ENCODE data around the gene KCNJ11.

KCNJ11 gene

DNA sequence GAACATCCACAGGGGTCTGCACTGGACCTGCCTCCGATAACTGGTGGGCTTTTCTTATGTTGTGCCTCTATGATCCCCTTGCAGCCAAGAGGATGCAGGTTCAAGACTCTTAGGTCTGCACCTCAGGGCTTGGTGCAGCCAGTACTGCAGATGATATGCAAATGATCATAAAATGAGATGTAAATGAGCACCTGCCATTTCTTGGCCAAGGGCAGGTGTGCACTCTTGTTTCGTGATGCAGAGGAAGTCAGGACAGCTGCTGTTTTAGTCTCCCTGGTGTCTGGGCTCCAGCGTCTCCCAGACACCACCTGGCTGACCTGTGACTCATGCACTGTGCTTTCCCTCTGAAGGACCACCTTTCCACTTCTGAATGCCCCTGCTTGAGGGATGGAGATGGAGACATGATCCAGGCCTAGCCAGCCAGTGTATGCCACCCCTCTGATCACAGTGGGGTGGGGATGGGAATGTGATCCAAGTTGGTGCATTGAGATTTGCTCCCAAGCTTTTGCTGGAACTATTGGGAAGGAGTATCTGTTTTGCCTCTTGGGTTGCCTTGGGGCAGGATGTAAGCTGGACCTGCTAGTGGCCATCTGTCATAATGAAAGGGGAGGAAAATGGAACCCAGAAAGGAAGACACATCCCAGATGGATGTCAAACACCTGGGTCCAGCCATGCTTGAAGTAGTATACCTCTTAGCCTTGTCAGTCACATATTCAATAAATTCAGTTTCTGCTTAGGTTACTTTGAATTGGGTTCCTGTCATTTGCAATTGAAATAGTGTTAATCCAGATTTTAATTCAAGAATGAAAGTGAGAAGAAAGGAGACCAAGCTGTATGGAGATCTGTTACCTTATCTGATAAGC, 3.3 kb upstream of the KCNJ11 start:
- no peak for DNase-seq (ENCODE audit: low read depth in 2 of 2)

DNA sequence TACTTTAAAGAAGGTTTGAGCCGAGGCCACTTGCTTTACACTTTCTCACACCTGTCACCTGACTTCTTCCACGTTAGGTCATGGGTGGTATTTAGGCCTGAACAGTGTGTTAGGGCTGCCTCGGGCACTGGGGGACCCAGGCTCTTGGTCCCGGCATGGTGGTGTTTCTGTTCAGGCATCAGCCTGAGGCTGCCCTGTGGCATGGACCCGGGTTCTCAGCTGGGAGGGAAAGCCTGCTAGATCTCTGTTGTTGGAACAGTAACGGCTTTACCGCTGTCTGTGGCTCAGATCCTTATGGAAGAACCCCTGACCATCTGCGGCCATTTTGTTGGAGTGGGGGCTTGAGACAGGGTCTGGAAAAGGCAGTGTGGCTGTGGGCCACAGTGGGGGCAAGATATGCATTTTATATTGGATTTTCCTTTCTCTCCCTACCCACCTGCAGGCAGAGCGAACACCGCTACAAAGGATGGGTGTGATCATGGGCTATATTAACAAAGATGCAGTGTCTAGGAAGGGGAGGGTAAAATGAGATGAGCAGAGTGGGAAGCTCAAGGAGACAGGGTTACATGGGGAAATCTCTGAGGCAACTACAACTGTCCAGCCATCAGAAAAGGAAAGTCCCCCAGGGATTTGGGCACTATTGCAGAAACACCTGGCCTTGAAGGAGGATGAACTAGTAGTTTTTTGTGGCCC, 1.6 kb upstream of the KCNJ11 start:
- DNase-seq (ENCODE audit: low read depth in 2 of 2), result no peak

DNA sequence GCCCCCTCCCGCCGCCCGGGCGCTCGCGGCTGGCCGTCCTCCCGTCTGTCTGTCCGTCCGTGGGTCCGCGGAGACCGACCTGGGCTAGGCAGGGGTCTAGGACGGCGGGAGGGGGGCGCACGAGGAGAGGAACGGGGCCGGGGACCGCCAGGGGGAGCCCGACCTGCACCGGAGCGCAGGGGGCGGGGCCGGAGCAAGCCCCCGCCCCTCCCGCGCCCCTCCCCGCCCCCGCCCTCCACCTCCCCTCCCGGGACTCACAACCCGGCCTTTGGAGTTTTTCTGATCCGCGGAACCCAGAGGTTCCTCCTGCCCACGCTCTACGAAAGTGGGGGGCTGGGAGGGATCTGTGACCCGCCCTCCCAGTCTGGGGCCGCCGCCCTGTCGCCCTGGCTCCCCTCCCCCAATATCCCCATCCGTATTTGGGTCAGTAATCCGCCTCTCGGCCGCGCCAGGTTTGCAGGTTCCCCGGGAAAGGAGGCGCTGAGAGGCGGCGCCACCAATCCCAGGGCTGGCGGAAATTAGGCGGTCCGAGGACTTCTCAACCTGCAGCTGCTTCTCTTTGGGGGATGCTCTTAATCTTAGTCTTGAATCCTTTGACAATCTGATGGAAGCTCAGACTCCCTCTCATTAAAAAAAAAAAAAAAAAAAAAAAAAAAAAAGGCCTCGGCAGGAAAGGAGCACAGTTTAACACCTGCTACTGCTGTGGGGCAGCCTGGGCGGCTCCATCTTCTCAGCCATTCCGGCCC, 925 bp upstream of the KCNJ11 start:
- DNase-seq (ENCODE audit: low read depth in 2 of 2), result peak; percentile 55 to 64

DNA sequence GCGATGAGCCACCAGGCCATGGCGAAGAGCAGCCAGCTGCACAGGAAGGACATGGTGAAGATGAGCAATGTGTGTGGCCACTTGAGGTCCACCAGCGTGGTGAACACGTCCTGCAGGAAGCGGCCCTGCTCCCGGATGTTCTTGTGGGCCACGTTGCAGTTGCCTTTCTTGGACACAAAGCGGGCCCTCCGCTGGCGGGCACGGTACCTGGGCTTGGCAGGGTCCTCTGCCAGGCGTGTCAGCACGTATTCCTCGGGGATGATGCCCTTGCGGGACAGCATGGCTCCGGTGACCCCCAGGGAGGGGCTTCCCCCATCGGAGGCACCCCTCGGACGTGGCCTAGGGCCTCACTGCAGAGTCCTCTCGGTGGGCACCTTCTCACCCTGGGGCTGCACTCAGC, 648 bp downstream of the KCNJ11 start:
- DNase-seq (ENCODE audit: low read depth in 2 of 2), result no peak

DNA sequence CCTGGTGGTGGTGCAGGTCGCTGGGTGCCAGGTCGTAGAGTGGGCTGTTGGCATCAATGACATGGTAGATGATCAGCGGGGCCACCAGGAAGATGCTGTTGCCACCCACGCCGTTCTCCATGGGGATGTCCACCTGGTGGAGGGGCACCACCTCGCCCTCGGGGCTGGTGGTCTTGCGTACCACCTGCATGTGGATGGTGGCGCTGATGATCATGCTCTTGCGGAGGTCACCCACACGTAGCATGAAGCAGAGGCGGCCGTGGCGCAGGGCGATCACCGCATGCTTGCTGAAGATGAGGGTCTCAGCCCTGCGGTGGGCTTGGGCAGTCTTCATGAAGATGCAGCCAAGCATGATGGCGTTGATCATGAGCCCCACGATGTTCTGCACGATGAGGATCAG, 1.2 kb downstream of the KCNJ11 start:
- DNase-seq (ENCODE audit: low read depth in 2 of 2), result no peak

DNA sequence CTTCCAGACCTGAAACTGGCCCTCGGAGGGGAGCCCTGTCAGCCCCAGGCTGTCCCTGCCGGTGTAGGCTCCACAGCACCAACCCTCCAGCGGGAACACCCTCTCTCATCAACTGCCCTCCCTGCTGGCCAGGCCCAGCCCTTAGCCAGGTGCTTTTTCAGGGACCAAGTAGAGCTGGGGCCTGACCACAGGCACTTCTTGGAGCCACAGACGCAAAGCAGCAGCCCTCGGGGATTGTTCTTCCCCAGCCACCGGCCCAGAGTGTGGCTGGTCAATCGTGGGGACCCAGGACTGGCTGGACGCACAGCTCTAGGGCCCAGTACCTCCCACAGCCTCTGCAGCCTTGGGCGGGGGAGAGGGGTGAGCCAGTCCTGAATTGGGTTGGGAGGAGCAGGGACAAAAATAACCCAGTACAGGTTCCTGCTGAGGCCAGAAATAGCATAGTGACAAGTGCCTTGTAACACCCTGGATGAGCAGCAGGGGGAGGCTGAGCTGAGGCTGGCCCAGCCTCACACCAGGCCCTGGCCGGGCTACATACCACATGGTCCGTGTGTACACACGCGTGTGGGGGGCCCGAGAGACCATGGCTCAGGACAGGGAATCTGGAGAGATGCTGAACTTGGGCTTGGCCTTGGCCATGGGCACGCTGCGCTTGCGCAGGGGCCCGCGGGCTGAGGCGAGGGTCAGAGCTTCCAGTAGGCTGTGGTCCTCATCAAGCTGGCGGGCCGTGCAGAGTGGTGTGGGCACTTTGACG, 2.0 kb downstream of the KCNJ11 start:
- DNase-seq (ENCODE audit: low read depth in 2 of 2), result no peak

DNA sequence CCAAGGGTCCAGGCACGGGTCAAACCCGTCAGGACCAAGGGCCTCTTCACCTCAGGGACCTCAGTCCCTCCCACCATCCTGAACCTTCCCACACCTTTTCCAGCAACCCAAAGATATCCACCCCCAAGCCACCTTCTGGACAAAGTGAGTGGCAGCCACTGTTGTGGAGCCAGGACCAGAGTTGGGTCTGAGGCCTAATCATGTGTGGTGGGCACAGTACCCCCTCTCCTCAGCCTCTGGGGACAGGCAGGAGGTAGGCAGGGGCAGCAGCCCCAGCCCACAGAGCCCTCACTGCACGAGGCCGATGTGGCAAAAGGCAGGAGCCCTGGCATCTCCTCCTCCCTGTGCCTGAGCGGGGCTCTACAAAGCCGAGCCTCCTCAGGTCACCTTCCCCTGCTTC, 2.5 kb downstream of the KCNJ11 start:
- no peak for DNase-seq (ENCODE audit: low read depth in 2 of 2)

DNA sequence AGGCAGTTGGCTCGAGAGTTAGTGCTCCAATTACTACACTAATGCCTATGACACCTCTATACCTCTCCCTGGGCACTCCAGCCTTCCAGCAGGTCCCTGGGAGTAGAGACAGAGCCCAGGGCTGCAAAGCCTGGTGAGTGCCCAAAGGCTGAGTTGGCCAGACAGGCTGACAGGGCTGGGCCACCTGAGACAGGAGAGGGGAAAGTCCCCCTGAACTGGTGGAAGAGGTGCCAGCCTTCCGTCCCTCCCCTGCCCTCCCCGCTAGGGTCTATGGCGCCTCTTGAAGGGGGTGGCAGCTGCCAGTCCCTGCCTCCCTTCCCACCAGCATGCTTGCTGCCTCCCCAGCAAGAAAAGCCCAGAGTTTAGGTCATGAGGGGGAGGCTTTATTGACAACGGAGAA, 3.0 kb downstream of the KCNJ11 start:
- DNase-seq (ENCODE audit: low read depth in 2 of 2), result no peak

DNA sequence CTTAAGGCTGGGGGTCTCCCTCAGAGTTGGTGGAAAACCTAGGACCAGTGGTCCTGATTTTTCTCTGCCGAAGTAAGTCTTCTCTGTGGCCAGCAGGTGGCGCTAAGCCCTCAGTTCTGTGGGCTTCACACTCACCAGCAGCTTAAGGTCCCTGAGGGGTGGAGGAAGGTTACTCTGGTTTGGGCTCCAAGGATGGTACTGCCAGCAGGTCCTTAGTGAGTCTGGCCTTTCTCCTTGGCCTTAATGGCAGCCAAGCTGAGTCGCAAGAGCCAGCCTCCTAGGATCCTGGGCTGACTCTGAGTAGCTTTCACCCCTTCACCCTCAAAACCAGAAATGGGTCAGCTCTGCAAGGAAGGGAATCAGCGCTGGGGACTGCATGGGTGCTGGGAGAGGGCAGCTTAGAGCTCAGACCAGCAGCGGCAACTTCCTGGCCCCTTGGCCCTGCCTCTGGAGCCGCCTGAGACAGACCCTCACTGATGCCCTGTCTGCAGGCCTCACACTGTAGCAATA, 4.4 kb downstream of the KCNJ11 start:
- DNase-seq (ENCODE audit: low read depth in 2 of 2), result peak; percentile 39 to 56

DNA sequence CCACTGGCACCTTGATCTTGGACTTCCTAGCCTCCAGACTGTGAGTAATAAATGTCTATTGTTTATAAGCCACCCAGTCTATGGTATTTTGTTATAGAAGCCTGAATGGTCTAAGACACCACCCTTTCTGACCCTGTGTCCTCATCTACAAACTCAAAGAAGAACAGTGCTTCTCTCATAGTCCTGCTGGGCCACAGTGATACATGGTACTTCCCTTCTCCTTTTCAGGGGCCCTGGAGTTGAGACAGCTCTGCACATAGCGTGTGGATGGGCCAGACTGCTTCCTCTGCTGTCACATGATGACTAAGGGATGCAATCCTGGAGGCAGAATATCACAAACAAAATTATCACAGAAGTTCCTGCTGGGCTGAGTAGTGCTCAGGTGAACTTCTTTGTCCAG, 5.0 kb downstream of the KCNJ11 start:
- no peak for DNase-seq (ENCODE audit: low read depth in 2 of 2)

DNA sequence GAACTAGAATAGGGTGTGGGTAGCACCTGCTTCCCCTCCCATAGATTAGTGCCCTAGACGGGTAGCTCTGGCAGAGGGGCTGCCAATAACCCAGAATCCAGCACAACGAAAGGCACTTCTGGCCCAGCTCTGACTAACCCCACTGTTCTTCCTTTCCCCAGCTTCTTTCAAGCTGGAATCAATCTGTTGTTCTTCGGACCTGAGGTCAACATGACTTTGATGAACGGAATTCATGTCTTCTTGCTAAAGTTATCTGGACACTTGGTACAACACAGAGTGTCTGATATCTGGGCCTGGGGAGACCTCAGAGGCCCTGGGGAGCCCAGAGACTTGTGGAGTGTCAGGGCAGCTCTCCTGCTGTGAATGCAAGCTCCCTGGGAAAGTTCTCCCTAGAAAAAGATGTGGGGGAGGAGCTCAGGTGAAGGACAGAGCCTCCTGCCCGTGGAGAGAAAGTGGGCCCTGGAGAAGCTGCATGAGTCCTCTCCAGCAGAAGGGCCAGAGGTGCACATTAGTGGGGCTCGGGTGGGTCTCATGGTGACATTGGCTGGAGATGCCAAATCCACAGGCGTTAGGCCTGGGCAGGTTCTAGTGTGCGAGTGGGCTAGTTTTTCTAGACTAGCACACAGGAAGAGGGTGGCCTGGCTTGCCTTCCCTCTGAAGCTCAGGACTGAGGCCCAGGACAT, 6.3 kb downstream of the KCNJ11 start:
- DNase-seq (ENCODE audit: low read depth in 2 of 2), result no peak

DNA sequence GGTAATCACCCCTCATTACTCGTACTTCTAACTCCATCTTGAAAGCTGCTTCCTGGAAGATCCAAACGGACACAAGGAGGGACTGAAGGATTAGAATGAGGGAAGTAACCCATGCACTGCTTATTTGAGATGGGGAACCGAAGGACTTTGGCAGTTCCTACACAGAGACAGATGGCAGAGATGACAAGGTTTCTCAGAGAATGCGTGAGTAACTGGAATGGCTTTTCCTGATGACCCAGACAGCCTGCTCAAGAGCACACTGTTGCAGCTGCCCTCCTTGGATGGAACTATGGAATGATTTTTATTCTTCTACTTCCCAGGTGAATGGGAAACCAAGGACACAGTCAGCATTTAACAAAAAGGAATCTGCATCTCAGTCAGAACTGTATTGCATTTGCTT, 7.3 kb downstream of the KCNJ11 start:
- no peak for DNase-seq (ENCODE audit: low read depth in 2 of 2)

DNA sequence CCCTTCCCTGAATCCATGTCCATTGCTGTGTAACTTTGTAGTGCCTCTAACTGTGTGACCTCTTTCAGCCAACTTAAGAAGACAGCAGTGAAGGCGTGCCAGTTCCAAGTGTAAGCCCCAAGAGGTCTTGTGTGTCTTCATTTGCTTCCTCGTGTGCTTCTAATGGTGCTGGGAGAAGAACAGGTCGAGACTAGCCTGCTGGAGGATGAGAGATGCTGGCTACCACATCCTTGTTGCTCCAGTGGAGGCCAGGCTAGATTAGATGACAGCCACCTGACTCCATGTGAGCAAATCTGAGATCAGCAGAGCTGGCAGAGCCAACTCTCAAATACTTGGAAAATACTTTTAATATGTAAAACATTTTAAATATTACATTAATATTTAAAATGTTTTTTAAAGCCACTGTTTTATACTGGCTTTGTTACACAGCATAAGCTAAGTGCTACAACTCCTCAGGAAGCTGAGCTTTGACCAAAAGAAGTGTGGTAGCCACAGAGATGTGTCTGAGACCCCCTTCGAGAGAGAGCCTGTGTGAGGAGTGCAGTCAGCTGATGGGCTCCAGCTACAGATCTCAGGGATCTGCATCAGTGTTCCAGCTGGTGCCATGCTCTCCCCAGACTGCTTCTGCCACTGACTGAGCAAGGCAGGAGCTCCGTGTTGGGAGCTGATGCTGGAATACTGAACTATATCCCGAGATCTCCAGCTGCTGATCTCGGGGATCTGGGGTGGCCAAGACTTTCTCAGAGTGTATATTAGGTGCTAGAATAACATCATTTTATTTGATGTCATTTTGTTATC, 8.9 kb downstream of the KCNJ11 start:
- no peak for DNase-seq (ENCODE audit: low read depth in 2 of 2)

DNA sequence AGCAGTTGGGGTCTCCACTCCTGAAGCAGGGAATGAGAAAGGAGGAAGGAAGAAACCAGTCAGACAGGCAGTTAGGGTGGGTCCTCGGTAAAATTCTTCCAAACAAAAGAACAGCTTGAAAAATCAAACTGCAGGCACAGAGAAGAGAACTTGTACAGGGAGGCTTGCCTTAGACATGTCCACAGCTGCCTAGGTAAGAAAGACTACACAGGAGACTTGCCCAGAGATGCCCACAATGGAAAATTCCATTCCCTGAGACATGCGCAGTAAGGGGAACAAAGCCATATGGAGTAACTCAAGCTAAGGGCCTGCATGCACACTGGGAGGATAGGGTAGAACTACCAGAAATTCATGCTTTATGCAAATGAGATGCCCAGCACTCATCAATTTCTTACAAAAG, 9.8 kb downstream of the KCNJ11 start:
- no peak for DNase-seq (ENCODE audit: low read depth in 2 of 2)

DNA sequence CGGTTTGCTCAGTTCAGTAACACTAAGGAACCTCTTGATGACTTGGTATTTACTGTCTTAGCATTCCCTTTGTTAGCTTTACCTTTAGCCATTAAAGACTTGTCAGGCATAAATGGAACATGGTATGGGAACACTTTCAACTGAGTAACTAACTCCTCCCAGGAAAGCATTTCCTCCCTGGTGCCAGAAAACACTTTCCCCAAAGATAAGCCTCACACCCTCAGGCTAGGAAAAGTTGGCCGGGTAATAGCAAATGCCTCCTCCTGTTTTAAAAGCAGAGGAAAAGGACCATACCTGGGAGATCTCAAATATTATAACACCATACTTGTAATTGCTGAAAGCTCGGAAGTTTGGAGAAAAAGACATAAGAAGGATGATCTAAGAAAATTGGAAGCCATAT, 12.0 kb downstream of the KCNJ11 start:
- DNase-seq (ENCODE audit: low read depth in 2 of 2), result no peak

DNA sequence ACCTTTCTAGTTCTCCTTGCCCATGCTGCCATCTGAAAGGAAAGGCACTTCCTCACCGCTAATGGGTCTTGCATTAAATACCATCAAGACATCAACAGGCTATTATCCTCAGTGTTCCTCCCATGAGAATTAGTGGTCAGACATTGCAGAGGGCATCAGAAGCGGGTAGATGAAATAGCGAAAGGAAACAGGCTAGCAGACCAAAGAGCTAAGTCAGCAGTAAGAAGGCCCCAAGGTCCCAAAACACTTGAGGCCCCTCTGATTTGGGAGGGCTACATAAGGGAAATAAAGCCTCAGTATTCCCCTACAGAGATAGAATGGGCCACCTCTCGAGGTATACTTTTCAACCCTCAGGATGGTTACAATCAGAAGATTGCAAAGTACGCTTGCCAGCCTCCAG, 12.9 kb downstream of the KCNJ11 start:
- no peak for DNase-seq (ENCODE audit: low read depth in 2 of 2)

DNA sequence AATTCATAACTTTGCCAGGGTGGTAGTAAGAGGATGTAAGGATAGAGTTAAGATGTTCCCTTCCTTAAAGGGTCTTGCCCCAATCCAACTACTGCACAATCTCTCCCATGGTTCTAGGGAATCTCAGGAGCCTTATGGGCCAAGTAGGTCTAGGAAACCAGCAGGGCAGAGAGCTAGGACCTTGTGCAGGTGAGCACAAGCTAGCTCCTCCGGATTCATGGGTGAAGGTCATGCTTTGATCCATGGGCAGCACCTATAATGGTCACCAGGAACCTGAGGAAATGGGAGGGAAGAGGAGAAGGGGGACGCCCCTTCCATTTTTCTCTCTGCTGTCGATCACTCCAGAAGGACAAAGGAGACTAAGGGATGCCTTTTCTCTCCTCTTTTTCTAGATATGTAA, 16.8 kb downstream of the KCNJ11 start:
- no peak for DNase-seq (ENCODE audit: low read depth in 2 of 2)

DNA sequence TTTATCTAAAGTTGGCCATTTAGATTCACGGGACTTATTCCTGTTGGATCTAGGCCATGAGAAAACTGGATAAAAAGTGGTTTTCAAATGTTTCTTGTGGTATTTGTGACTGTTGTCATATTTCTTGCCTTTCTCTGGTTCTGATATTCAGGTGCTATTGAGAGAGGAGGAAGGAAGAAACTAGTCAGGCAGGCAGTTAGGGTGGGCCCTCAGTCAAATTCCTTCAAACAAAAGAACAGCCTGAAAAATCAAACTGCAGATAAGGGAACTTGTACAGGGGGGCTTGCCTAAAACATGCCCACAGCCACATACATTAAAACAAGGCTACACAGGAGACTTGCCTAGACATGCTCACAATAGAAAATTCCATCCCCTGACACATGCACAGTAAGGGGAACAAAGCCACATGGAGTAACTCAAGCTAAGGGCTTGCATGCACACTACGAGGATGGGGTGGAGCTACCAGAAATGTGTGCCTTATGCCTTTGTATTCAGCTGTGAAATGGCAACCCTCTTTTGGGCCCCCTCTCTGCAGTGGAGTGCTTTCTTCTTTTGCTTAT, 18.7 kb downstream of the KCNJ11 start:
- DNase-seq (ENCODE audit: low read depth in 2 of 2), result no peak

DNA sequence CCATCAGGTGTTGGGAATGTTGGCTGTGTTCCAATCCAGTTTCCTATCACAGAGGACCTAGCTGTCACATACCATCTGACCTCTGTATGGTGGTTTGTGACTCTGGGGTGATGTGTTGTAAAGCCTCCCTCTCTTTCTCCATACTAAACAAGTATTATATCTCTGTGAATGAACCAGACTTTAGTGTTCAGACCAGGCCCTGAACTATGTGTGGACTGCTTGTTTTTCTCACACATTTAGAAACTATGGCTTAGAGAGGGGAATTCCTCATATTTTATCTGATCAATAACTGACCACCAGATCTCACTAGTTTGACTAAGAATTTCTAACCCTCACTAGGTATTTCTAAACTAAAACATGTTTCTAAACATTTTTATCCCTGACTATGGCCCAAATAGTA, 19.4 kb downstream of the KCNJ11 start:
- no peak for DNase-seq (ENCODE audit: low read depth in 2 of 2)

DNA sequence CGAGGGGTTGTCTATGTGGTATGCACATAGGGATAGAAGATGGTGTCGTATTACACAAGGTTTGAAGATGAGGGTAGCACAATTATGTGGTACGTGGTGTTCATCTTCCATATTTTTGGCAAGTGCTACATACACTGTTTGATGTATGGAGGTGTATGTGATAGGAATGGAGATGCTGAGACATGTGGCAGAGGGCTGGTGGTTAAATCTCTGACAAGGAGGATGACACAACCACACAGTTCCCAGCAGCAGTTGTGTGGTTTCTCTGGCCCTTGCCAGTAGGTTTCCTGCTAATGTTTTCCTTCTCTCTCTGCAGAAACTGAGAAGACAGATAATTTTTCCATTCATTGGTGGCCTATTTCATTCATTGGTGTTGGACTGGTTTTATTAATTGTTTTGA, 19.9 kb downstream of the KCNJ11 start:
- no peak for DNase-seq (ENCODE audit: low read depth in 2 of 2)
